Loucy (cell line): ENCODE measurements around the gene HMCN1.

Experiments used
- H2AFZ ChIP-seq: fragments of 200-600 bp; sonication (generic); 2 replicates; pipeline ENCODE4 v1.6.0; 2016; ENCODE audit warnings: antibody characterized with exemption, mild to moderate bottlenecking, low read length, moderate library complexity
- H3F3A ChIP-seq: fragments of 200-600 bp; 2 replicates; pipeline ENCODE4 v1.6.0; 2016; ENCODE audit warnings: antibody characterized with exemption, low read depth, mild to moderate bottlenecking
- H3K27me3 ChIP-seq: fragments of 200-600 bp; sonication (generic); 2 replicates; pipeline ENCODE4 v1.6.1; 2014; ENCODE audit warnings: low read length, mild to moderate bottlenecking; ENCODE audit not compliant: insufficient read depth, poor library complexity, severe bottlenecking
- H3K36me3 ChIP-seq: fragments of 200-600 bp; sonication (generic); 2 replicates; pipeline ENCODE4 v1.6.1; 2016; ENCODE audit warnings: low read length; ENCODE audit not compliant: insufficient read depth
- H3K4me1 ChIP-seq: fragments of 200-600 bp; sonication (generic); 2 replicates; pipeline ENCODE4 v1.5.1; 2014; ENCODE audit warnings: low read length, mild to moderate bottlenecking; ENCODE audit not compliant: insufficient read depth, poor library complexity, severe bottlenecking
- H3K4me2 ChIP-seq: fragments of 200-600 bp; sonication (generic); 2 replicates; pipeline ENCODE4 v1.6.0; 2014; ENCODE audit warnings: antibody characterized with exemption, low read length, low read depth, mild to moderate bottlenecking; ENCODE audit not compliant: poor library complexity, severe bottlenecking
- H3K4me3 ChIP-seq: fragments of 200-600 bp; sonication (generic); 2 replicates; pipeline ENCODE4 v1.5.1; 2014; ENCODE audit warnings: low read length, mild to moderate bottlenecking, mixed read lengths; ENCODE audit not compliant: poor library complexity, severe bottlenecking
- H3K79me2 ChIP-seq: fragments of 200-600 bp; sonication (generic); 2 replicates; pipeline ENCODE4 v1.6.1; 2014; ENCODE audit warnings: low read length; ENCODE audit not compliant: insufficient read depth
- H3K9ac ChIP-seq: fragments of 200-600 bp; sonication (generic); 2 replicates; pipeline ENCODE4 v1.6.0; 2014; ENCODE audit warnings: mild to moderate bottlenecking, low read depth, low read length, moderate library complexity; ENCODE audit not compliant: poor library complexity, severe bottlenecking
- H3K9me2 ChIP-seq: fragments of 200-600 bp; sonication (generic); replicated peaks from 2 replicates; pipeline ENCODE4 v1.6.1; 2016; ENCODE audit warnings: low read depth, low read length, mixed read lengths
- H3K9me3 ChIP-seq: fragments of 200-600 bp; sonication (generic); 2 replicates; pipeline ENCODE4 v1.6.1; 2014; ENCODE audit warnings: mild to moderate bottlenecking, antibody characterized with exemption, low read length, low read depth; ENCODE audit not compliant: insufficient read depth
- H4K20me1 ChIP-seq: fragments of 200-600 bp; sonication (generic); 2 replicates; pipeline ENCODE4 v1.6.0; 2014; ENCODE audit warnings: antibody characterized with exemption, low read length, mild to moderate bottlenecking; ENCODE audit not compliant: insufficient read depth, poor library complexity, severe bottlenecking
- EZH2phosphoT487 ChIP-seq: fragments of 200-600 bp; IDR thresholded peaks from 2 replicates; pipeline ENCODE4 v1.6.1; 2018; ENCODE audit warnings: antibody characterized with exemption, mild to moderate bottlenecking, moderate library complexity, borderline replicate concordance
- TF ChIP-seq, protein P1 (sequence below): fragments of 200-600 bp; sonication (generic); conservative IDR thresholded peaks from 2 replicates; pipeline ENCODE4 v1.5.1; 2014; ENCODE audit warnings: mild to moderate bottlenecking, antibody characterized with exemption, low read length

Gene HMCN1

DNA sequence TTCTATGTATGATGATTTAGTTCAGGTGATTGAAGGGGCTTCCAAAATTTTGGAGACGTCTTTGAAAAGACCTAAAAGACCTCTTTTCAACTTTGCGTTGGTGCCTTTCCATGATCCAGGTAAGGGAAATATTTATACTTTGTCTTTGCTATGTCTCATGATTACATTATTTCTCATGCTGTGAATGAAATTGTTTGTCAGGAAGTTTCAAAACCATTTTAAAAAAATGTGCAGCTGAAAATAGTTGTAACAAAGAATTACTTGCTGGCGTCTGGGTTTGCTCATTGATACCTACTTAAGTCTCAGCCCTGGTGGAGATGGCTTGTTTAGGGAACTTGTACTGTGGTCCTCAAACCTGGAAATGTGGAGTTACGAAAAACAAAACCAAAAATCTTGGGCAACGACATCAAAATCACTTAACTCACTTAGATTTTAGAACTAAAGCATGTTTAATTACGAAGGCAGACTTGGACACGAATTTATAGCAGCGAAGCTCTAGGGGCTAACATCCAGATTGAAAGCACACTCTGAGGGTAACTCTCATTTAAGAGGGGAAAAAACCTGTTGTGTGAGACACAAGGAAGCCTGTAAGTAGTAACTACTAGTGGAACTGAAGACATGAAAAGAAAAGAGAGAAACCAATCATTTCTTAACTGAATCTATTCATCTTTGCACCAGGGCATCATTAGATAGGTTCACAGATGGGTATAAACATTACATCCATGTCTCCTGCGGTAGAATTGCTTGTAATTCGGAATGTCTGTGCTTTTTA lies 924 bp downstream of the HMCN1 start:
- H3K4me2 ChIP-seq = peak overlapping the region; percentile 37

DNA sequence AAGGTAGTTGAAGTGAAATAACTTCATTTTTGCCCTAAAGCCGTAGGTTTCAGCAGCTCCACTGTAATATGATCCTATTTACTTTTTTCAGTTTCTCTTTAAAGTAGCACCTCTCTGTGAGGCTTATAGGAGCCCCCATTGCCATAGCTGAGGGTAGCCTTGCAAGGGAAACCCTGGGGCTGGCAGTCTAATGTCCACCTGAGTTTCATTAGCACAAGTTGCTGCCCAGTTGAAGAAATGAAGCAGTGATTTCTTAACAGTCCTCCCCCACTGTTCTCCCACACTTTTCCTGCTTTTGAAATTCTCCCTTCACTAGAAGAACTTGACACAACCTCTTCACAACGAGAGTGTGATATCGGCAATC lies 1.5 kb downstream of the HMCN1 start:
- no peak for TF ChIP-seq EZH2phosphoT487
- TF ChIP-seq, protein P1, sequence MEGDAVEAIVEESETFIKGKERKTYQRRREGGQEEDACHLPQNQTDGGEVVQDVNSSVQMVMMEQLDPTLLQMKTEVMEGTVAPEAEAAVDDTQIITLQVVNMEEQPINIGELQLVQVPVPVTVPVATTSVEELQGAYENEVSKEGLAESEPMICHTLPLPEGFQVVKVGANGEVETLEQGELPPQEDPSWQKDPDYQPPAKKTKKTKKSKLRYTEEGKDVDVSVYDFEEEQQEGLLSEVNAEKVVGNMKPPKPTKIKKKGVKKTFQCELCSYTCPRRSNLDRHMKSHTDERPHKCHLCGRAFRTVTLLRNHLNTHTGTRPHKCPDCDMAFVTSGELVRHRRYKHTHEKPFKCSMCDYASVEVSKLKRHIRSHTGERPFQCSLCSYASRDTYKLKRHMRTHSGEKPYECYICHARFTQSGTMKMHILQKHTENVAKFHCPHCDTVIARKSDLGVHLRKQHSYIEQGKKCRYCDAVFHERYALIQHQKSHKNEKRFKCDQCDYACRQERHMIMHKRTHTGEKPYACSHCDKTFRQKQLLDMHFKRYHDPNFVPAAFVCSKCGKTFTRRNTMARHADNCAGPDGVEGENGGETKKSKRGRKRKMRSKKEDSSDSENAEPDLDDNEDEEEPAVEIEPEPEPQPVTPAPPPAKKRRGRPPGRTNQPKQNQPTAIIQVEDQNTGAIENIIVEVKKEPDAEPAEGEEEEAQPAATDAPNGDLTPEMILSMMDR = no peak
- H3K79me2 ChIP-seq = no peaks in the 10 kb centered on the region
- no peak overlapping the region for H3K9ac ChIP-seq
- peak overlapping the region; percentile 26 for H3K4me3 ChIP-seq
- H3K36me3 ChIP-seq = no peaks in the 10 kb centered on the region
- H3K9me3 ChIP-seq = no peaks in the 10 kb centered on the region
- no peaks in the 10 kb centered on the region for H3F3A ChIP-seq
- no peaks in the 10 kb centered on the region for H4K20me1 ChIP-seq
- no peaks in the 10 kb centered on the region for H3K27me3 ChIP-seq
- no peaks in the 10 kb centered on the region for H3K9me2 ChIP-seq
- no peaks in the 10 kb centered on the region for H3K4me1 ChIP-seq
- H2AFZ ChIP-seq = peak overlapping the region; percentile 75
- H3K4me2 ChIP-seq = peak overlapping the region; percentile 37

More for the DNA sequence above, 924 bp downstream of the HMCN1 start:
- Histone ChIP-seq H2AFZ (peak overlapping the region; percentile 75), H3K9ac (no peak overlapping the region), H3K4me1 (no peaks in the 10 kb centered on the region), H3K9me2 (no peaks in the 10 kb centered on the region), H3F3A (no peaks in the 10 kb centered on the region), H3K9me3 (no peaks in the 10 kb centered on the region), H3K36me3 (no peaks in the 10 kb centered on the region), H4K20me1 (no peaks in the 10 kb centered on the region), H3K27me3 (no peaks in the 10 kb centered on the region), H3K4me3 (peak overlapping the region; percentile 26), H3K79me2 (no peaks in the 10 kb centered on the region)
- TF ChIP-seq EZH2phosphoT487 = no peak
- TF ChIP-seq, protein P1 = no peak

DNA sequence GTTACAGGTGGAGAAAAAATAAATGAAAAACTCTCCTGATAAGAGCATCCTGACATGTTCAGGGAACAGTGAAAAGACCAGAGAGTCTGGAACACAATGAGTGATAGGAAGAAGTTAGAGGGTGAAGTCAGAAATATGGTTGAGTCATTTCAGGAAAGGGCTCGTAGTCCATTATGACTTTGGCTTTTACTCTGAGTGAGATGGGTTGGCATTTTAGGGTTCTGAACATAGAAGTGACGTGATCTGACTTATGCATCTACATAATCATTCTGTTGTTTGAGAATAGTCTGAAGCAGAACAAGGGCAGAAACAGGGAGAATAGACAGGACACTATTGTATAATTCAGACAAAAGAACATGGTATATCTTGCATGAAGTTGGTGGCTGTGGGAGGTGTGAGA lies 5.8 kb downstream of the HMCN1 start:
- Histone ChIP-seq H3K36me3 (no peaks in the 10 kb centered on the region), H2AFZ (no peak overlapping the region), H3K4me2 (no peak overlapping the region), H3K9ac (no peak overlapping the region), H3K79me2 (no peaks in the 10 kb centered on the region), H3K4me3 (no peak overlapping the region), H3K9me2 (no peaks in the 10 kb centered on the region), H3F3A (no peaks in the 10 kb centered on the region), H3K27me3 (no peaks in the 10 kb centered on the region), H4K20me1 (no peaks in the 10 kb centered on the region), H3K9me3 (no peaks in the 10 kb centered on the region), H3K4me1 (no peaks in the 10 kb centered on the region)
- TF ChIP-seq, protein P1 = no peak
- TF ChIP-seq EZH2phosphoT487 = no peak
